GM18907 (cell line): ENCODE data around the gene ZFP2.
"Not testable (repeated sequence)": the region's sequence is repeated elsewhere in the genome, so short reads cannot be mapped to it uniquely, and the experiment has no call there.

ENCODE experiments used
- ATAC-seq: cut with Tn5 transposase; IDR thresholded peaks from one replicate; pipeline ENCODE4 v1.9.1; 2021; ENCODE audit warnings: mild to moderate bottlenecking, moderate library complexity; ENCODE audit not compliant: unreplicated experiment

ZFP2 gene

GRCh38 chr5:178895615-178896571 is at the start of gene ZFP2:
TSS of gene ZFP2 (plus strand) at chr5:178895913. CDS start at chr5:178931314, 35,401 bp downstream.
- ATAC-seq = no peak

- no peak for ATAC-seq
Observed at GRCh38 chr5:178849316-178849715, 46.4 kb upstream of the ZFP2 start.

- no peak for ATAC-seq
Observed at GRCh38 chr5:178851951-178852350, 43.8 kb upstream of the ZFP2 start.

GRCh38 chr5:178854284-178854683 is 41.4 kb upstream of the ZFP2 start:
- ATAC-seq = no peak

- peak; percentile 98 for ATAC-seq
Observed at GRCh38 chr5:178859625-178860521, 35.8 kb upstream of the ZFP2 start, which contains the start of gene ZNF354B. TSS of gene ZNF354B (plus strand) at chr5:178859953. CDS start at chr5:178861048, 1,095 bp downstream.

- ATAC-seq = peak; percentile 4
Observed at GRCh38 chr5:178860615-178861014, 35.1 kb upstream of the ZFP2 start.

GRCh38 chr5:178861627-178862026 is 34.1 kb upstream of the ZFP2 start:
- no peak for ATAC-seq

GRCh38 chr5:178866946-178867345 is 28.8 kb upstream of the ZFP2 start:
- ATAC-seq = no peak

- no peak for ATAC-seq
Observed at GRCh38 chr5:178869577-178869976, 26.1 kb upstream of the ZFP2 start.

GRCh38 chr5:178870411-178870810 is 25.3 kb upstream of the ZFP2 start:
- no peak for ATAC-seq

GRCh38 chr5:178872302-178872701 is 23.4 kb upstream of the ZFP2 start:
- ATAC-seq = no peak

- not testable (repeated sequence) for ATAC-seq
Observed at GRCh38 chr5:178883115-178883694, 12.5 kb upstream of the ZFP2 start.

- ATAC-seq = no peak
Observed at GRCh38 chr5:178883815-178884430, 11.8 kb upstream of the ZFP2 start.

- ATAC-seq = no peak
Observed at GRCh38 chr5:178899289-178899688, 3.6 kb downstream of the ZFP2 start.

GRCh38 chr5:178902849-178903248 is 7.1 kb downstream of the ZFP2 start:
- ATAC-seq = no peak

GRCh38 chr5:178931846-178932760 is 36.4 kb downstream of the ZFP2 start:
- ATAC-seq = no peak

- ATAC-seq = no peak
Observed at GRCh38 chr5:178940569-178941360, 45.1 kb downstream of the ZFP2 start, which contains the start of gene ZNF454. TSS of gene ZNF454 (plus strand) at chr5:178941198. CDS start at chr5:178942792, 1,594 bp downstream.

- no peak for ATAC-seq
Observed at GRCh38 chr5:178941361-178941760, 45.6 kb downstream of the ZFP2 start.
